CD4-positive, CD25-positive, alpha-beta regulatory T cell (primary cell): ENCODE measurements around the gene AKR1B15. TPM values are rescaled to one million over a fixed set of nuclear protein-coding genes. Genes with fewer than 3 reads are reported as not detected.
"Not testable (repeated sequence)": the region's sequence is repeated elsewhere in the genome, so short reads cannot be mapped to it uniquely, and the experiment has no call there.

Source experiments
- ATAC-seq, 2 donors: fragments of 150-1000 bp; cut with Tn5 transposase; one replicate each; pipeline ENCODE4 v1.10.0; 2021; ENCODE audit warnings: low read depth in 2 of 2, moderate number of reproducible peaks in 2 of 2, moderate library complexity in 1 of 2
- DNase-seq, 3 donors: peaks; one replicate each; pipeline versions ENCODE4 v3.0.0 to v3.0.0-alpha.2; 2012 to 2022; ENCODE audit warnings: mixed read lengths in 1 of 3
- H3K27ac ChIP-seq: one replicate; pipeline ENCODE4 v1.7.0; 2013; ENCODE audit warnings: mild to moderate bottlenecking, low read length; ENCODE audit not compliant: insufficient read depth, poor library complexity, severe bottlenecking
- H3K27me3 ChIP-seq: one replicate; pipeline ENCODE4 v1.7.0; 2013; ENCODE audit warnings: low read length; ENCODE audit not compliant: control insufficient read depth, insufficient read depth
- H3K36me3 ChIP-seq: one replicate; pipeline ENCODE4 v1.7.0; 2013; ENCODE audit warnings: mild to moderate bottlenecking, low read length, moderate library complexity; ENCODE audit not compliant: control insufficient read depth, insufficient read depth
- H3K4me1 ChIP-seq: 2 replicates; pipeline ENCODE4 v1.7.0; 2013; ENCODE audit warnings: mild to moderate bottlenecking, low read length; ENCODE audit not compliant: insufficient read depth, control insufficient read depth, poor library complexity, severe bottlenecking
- H3K4me3 ChIP-seq: one replicate; pipeline ENCODE4 v1.7.0; 2013; ENCODE audit warnings: low read depth, mild to moderate bottlenecking, low read length, moderate library complexity
- H3K9me3 ChIP-seq, 2 experiments: 1 replicate in 1 of 2; 2 replicates in 1 of 2; pipeline ENCODE4 v1.7.0; 2013; ENCODE audit warnings: low read length in 2 of 2, mild to moderate bottlenecking in 1 of 2, moderate library complexity in 1 of 2; ENCODE audit not compliant: control insufficient read depth in 2 of 2
- H3K27ac Mint-ChIP-seq, 3 donors: one replicate each; pipeline ENCODE4 v1.8.0; 2020 to 2022; ENCODE audit warnings: mild to moderate bottlenecking in 3 of 3, mixed read lengths in 3 of 3, moderate library complexity in 2 of 3
- H3K27me3 Mint-ChIP-seq: one replicate; pipeline ENCODE4 v1.8.0; 2022; ENCODE audit warnings: mild to moderate bottlenecking, mixed read lengths
- H3K36me3 Mint-ChIP-seq: one replicate; pipeline ENCODE4 v1.8.0; 2020; ENCODE audit warnings: mixed read lengths
- H3K4me1 Mint-ChIP-seq, 4 donors: one replicate each; pipeline ENCODE4 v1.8.0; 2020 to 2022; ENCODE audit warnings: mixed read lengths in 4 of 4, mild to moderate bottlenecking in 1 of 4
- H3K4me3 Mint-ChIP-seq, 4 donors: one replicate each; pipeline ENCODE4 v1.8.0; 2020 to 2022; ENCODE audit warnings: mild to moderate bottlenecking in 4 of 4, mixed read lengths in 4 of 4, moderate library complexity in 3 of 4
- H3K9me3 Mint-ChIP-seq, 7 donors: one replicate each; pipeline ENCODE4 v1.8.0; 2020 to 2022; ENCODE audit warnings: mixed read lengths in 7 of 7, mild to moderate bottlenecking in 3 of 7, moderate library complexity in 2 of 7
- polyA plus RNA-seq, 4 donors: library from polyadenylated mRNA; unstranded; fragments of 300-500 nt; fragmentation: Illumina TruSeq; gene quantifications; one replicate each; pipeline ENCODE4 v1.2.3, GENCODE V29; 2021
- total RNA-seq: library from RNA; stranded (reverse); gene quantifications from one replicate; pipeline ENCODE4 v1.2.3, GENCODE V29; 2022

AKR1B15 gene
- total and polyA plus RNA-seq, 5 donors from 2014 or later: not detected

DNA sequence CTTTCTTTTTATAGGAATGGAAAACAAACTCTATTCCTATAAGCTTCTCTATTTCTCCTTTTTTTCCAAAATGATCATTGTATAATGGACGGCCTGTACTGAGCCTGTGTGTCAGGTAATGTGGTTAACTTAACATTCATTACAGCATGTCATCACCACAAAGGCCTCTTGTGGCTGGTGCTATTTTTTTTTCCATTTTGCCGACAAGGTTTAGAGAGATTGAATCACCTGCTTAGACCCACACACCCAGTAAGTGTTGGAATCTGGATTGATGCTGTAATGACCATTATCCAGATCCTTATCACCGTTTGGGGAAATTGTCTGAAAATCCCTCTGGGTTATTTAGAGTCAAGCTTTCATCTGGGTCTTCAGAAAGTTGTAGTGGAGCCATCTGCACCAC, 18.5 kb downstream of the AKR1B15 start:
- Histone ChIP-seq H3K36me3 (no peaks in the 10 kb centered on the region), H3K9me3 (no peaks in the 10 kb centered on the region), H3K4me1 (no peaks in the 10 kb centered on the region), H3K27ac (no peak overlapping the region), H3K4me3 (no peak overlapping the region), H3K27me3 (peaks cover 1% of the 10 kb centered on the region)
- H3K36me3 Mint-ChIP-seq: no peaks in the 10 kb centered on the region
- ATAC-seq (no peak), DNase-seq (no peak)
- H3K9me3 Mint-ChIP-seq: peaks cover 3 to 12% (median 4%) of the 10 kb centered on the region in 7 donors
- no peaks in the 10 kb centered on the region for H3K27me3 Mint-ChIP-seq
- no peak overlapping the region for H3K4me3 Mint-ChIP-seq
- H3K4me1 Mint-ChIP-seq: no peaks in the 10 kb centered on the region
- no peak overlapping the region for H3K27ac Mint-ChIP-seq

DNA sequence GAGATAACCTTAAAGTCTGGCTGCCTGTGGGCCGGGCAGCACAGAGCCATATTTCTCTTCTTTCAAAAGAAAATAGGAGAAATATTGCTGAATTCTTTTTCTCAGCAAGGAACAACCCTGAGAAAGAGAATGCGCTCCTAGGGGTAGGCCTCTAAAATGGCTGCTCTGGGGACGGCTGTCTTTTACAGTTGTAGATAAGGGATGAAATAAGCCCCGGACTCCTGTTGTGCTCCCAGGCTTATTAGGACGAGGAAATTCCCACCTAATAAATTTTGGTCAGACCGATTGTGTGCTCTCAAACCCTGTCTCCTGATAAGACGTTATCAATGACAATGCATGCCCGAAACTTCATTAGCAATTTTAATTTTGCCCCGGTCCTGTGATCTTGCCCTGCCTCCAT, 21.1 kb downstream of the AKR1B15 start:
- not testable (repeated sequence) for H3K4me1 Mint-ChIP-seq, H3K27me3 Mint-ChIP-seq, H3K4me3 ChIP-seq, H3K9me3 ChIP-seq, DNase-seq, ATAC-seq, H3K36me3 Mint-ChIP-seq, H3K9me3 Mint-ChIP-seq, H3K27ac Mint-ChIP-seq, H3K36me3 ChIP-seq, H3K4me1 ChIP-seq, H3K4me3 Mint-ChIP-seq, H3K27ac ChIP-seq, H3K27me3 ChIP-seq

DNA sequence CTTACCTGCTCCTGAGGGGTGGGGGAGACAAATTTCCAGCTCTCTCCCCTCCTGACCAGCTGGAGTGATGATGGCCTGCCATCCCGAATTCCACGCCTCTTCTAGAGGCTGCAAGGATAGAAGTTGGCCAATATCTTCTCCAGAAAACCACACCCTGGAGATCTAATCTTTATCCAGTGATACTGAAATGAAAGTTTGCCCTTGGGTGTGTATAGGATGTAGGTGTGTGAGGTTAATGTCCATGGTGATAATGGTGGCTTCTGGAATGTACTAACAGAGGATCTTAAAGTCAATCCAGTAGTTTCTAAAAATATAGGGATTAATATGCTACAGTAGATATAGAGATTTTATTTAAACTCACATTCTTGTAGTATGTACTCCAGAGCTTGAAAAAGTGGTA, 22.2 kb downstream of the AKR1B15 start:
- H3K27me3 Mint-ChIP-seq: peaks cover 8% of the 10 kb centered on the region

DNA sequence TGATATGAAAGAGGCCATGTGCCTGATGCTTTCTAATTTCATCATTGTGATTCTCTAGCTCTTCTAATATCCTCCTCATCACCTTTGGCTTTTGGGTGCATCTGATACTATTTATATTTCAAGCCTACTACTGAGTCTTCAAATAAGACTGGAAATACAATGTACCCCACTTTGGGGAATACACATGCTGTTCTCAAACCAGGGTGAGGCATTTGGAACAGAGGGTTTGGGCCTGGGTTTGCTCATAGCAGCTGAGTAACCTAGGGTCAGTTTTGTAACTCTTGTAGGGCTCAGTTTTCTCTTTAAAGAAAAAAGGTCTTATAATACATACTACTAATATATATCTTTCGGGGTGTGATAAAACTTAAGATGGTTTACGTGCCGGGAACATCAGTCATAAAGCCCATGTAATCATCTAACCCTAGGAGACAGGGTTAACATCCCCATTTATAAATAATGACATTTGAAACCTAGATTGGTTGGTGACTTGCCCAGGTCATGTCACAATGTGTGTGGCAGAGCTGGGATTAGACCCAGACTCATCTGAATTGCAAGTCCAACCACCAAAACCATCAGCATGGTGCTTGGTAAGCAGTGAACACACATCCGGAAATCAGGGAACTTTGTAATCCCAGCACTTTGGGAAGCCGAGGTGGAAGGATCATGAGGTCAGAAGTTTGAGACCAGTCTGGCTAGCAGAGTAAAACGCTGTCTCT, 23.0 kb downstream of the AKR1B15 start:
- Mint-ChIP-seq H3K27ac (peak overlapping the region in 1 of 3 donors; percentile 45), H3K4me1 (no peaks in the 10 kb centered on the region), H3K4me3 (no peak overlapping the region), H3K36me3 (no peaks in the 10 kb centered on the region), H3K9me3 (peaks cover 0 to 6% (median 3%) of the 10 kb centered on the region in 7 donors), H3K27me3 (peaks cover 8% of the 10 kb centered on the region)
- no peaks in the 10 kb centered on the region for H3K9me3 ChIP-seq
- H3K4me1 ChIP-seq: no peaks in the 10 kb centered on the region
- H3K27me3 ChIP-seq: peaks cover 1% of the 10 kb centered on the region
- H3K27ac ChIP-seq: no peak overlapping the region
- DNase-seq: no peak
- H3K4me3 ChIP-seq: no peak overlapping the region
- no peak for ATAC-seq
- no peaks in the 10 kb centered on the region for H3K36me3 ChIP-seq

More for the DNA sequence above, 22.2 kb downstream of the AKR1B15 start:
- H3K9me3 ChIP-seq: no peaks in the 10 kb centered on the region
- H3K36me3 Mint-ChIP-seq: no peaks in the 10 kb centered on the region
- no peak overlapping the region for H3K27ac ChIP-seq
- no peak for ATAC-seq
- H3K4me3 ChIP-seq: no peak overlapping the region
- H3K4me1 Mint-ChIP-seq: no peaks in the 10 kb centered on the region
- no peaks in the 10 kb centered on the region for H3K36me3 ChIP-seq
- H3K4me1 ChIP-seq: no peaks in the 10 kb centered on the region
- no peak overlapping the region for H3K4me3 Mint-ChIP-seq
- DNase-seq: no peak
- H3K27me3 ChIP-seq: peaks cover 1% of the 10 kb centered on the region
- H3K27ac Mint-ChIP-seq: no peak overlapping the region
- peaks cover 0 to 6% (median 3%) of the 10 kb centered on the region in 7 donors for H3K9me3 Mint-ChIP-seq

DNA sequence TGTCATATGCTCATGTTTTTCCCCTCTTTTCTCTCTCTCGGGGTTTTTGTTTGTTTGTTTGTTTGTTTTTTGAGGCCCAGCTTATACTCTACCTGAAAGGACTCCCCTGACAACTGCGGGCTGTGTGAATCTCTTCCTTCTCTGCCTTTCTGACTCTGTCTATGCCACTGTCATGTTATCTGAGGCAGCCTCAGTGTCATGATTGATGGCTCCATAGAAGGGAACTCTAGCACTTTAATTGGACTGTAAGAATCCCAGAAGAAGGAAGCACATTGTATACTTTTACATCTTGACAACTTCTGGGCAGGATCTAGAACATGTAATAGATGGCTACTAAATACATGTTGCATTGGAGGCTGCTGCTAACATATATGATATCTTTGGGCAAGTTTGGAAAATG, 25.4 kb downstream of the AKR1B15 start:
- Mint-ChIP-seq H3K4me3 (no peak overlapping the region), H3K36me3 (no peaks in the 10 kb centered on the region), H3K27me3 (peaks cover 8% of the 10 kb centered on the region), H3K4me1 (no peaks in the 10 kb centered on the region), H3K27ac (no peak overlapping the region), H3K9me3 (peaks cover 0 to 6% (median 1%) of the 10 kb centered on the region in 7 donors)
- no peaks in the 10 kb centered on the region for H3K36me3 ChIP-seq
- no peak for DNase-seq
- H3K9me3 ChIP-seq: no peaks in the 10 kb centered on the region
- no peaks in the 10 kb centered on the region for H3K27me3 ChIP-seq
- no peaks in the 10 kb centered on the region for H3K4me1 ChIP-seq
- ATAC-seq: no peak
- no peak overlapping the region for H3K4me3 ChIP-seq
- no peak overlapping the region for H3K27ac ChIP-seq

DNA sequence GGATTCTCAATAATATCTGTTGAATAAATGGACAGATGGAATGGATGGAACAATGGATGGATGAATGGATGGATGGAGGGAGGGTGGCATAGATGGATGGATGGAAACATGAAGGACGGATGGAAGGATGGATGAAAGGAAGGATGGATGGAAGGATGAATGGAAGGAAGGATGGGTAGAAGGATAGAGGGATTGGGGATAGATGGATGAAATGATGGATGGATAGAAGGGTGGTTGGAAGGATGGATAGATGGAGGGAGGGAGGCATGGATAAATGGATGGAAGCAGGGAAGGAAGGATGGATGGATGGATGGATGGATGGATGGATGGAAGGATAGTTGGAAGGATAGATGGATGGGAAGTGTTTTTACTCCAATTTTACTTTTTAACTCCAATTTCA, 35.4 kb downstream of the AKR1B15 start:
- Mint-ChIP-seq H3K27ac (no peak overlapping the region), H3K36me3 (no peaks in the 10 kb centered on the region), H3K9me3 (peaks cover 0 to 4% (median 0%) of the 10 kb centered on the region in 7 donors), H3K4me3 (no peak overlapping the region), H3K27me3 (peaks cover 26% of the 10 kb centered on the region), H3K4me1 (no peaks in the 10 kb centered on the region)
- no peaks in the 10 kb centered on the region for H3K9me3 ChIP-seq
- H3K27me3 ChIP-seq: peaks cover 3% of the 10 kb centered on the region
- H3K4me3 ChIP-seq: no peak overlapping the region
- ATAC-seq (no peak), DNase-seq (no peak)
- no peaks in the 10 kb centered on the region for H3K36me3 ChIP-seq
- no peaks in the 10 kb centered on the region for H3K4me1 ChIP-seq
- H3K27ac ChIP-seq: no peak overlapping the region

DNA sequence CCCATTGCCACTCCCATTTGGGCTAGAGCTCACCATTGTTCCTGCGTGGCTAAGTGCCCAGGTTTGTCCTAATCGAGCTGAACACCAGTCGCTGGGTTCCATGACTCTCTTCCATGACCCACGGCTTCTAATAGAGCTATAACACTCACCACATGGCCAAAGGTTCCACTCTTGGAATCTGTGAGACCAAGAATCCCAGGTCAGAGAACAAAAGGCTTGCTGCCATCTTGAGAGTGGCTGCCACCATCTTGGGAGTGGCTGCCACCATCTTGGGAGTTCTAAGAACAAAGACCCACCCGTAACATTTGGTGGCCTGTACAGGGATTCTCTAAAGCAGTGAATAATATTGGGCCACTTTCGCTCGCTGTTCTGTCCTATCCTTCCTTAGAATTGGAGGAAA, 37.0 kb downstream of the AKR1B15 start:
- H3K27me3 Mint-ChIP-seq: peaks cover 19% of the 10 kb centered on the region
- peaks cover 0 to 4% (median 0%) of the 10 kb centered on the region in 7 donors for H3K9me3 Mint-ChIP-seq
- Histone ChIP-seq H3K4me3 (no peak overlapping the region), H3K27me3 (no peaks in the 10 kb centered on the region), H3K36me3 (no peaks in the 10 kb centered on the region), H3K9me3 (no peaks in the 10 kb centered on the region), H3K4me1 (no peaks in the 10 kb centered on the region), H3K27ac (no peak overlapping the region)
- no peaks in the 10 kb centered on the region for H3K4me1 Mint-ChIP-seq
- no peaks in the 10 kb centered on the region for H3K36me3 Mint-ChIP-seq
- DNase-seq (no peak), ATAC-seq (no peak)
- H3K4me3 Mint-ChIP-seq: no peak overlapping the region
- no peak overlapping the region for H3K27ac Mint-ChIP-seq

DNA sequence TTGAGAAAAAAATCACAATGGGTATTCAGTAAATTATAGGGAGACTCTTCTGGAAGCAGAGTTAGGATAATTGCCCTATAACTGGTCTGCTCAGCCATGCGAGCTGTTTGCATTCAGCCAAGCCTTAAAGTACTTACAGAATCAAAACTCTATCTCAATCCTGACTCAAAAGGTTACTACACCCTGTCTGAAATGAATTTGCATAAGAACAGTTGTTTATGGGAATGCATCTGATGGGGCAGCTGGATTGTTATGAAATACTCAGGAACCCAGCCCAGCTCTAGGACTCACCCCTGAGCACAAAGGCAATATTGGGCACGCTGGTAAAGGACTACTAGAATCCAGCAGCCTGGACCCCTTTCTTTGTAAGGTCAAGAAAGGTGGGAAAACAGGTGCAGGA, 38.8 kb downstream of the AKR1B15 start:
- H3K27ac Mint-ChIP-seq: no peak overlapping the region
- ATAC-seq: no peak

More for the DNA sequence above, 38.8 kb downstream of the AKR1B15 start:
- Histone ChIP-seq H3K27me3 (no peaks in the 10 kb centered on the region), H3K9me3 (no peaks in the 10 kb centered on the region), H3K27ac (no peak overlapping the region), H3K4me3 (no peak overlapping the region), H3K36me3 (no peaks in the 10 kb centered on the region), H3K4me1 (no peaks in the 10 kb centered on the region)
- H3K27me3 Mint-ChIP-seq: peaks cover 14% of the 10 kb centered on the region
- H3K36me3 Mint-ChIP-seq: no peaks in the 10 kb centered on the region
- no peak for DNase-seq
- H3K4me1 Mint-ChIP-seq: no peaks in the 10 kb centered on the region
- H3K9me3 Mint-ChIP-seq: peaks cover under 1 to 17% (median 4%) of the 10 kb centered on the region in 7 donors
- H3K4me3 Mint-ChIP-seq: no peak overlapping the region
